HG03457 (cell line): ENCODE results near the gene BMAL1.
"Not testable (repeated sequence)": the region's sequence is repeated elsewhere in the genome, so short reads cannot be mapped to it uniquely, and the experiment has no call there.

Experiments used
- ATAC-seq: cut with Tn5 transposase; IDR thresholded peaks from one replicate; pipeline ENCODE4 v1.9.1; 2021; ENCODE audit warnings: moderate number of reproducible peaks; ENCODE audit not compliant: unreplicated experiment

The BMAL1 gene

GRCh38 chr11:13277768-13278608, at the start of gene BMAL1:
TSS of gene BMAL1 (plus strand) at chr11:13277790. CDS start at chr11:13354309, 76,519 bp downstream.
- ATAC-seq: peak; percentile 22

- ATAC-seq: no peak
These were observed 49.0 kb upstream of the BMAL1 start for GRCh38 chr11:13228572-13228971.

GRCh38 chr11:13229136-13229535, 48.5 kb upstream of the BMAL1 start:
- no peak for ATAC-seq

- no peak for ATAC-seq
These were observed 47.8 kb upstream of the BMAL1 start for GRCh38 chr11:13229711-13230318.

GRCh38 chr11:13233173-13233745, 44.3 kb upstream of the BMAL1 start:
- ATAC-seq: no peak

- ATAC-seq: no peak
These were observed 41.7 kb upstream of the BMAL1 start for GRCh38 chr11:13235895-13236294.

GRCh38 chr11:13236626-13237025, 41.0 kb upstream of the BMAL1 start:
- no peak for ATAC-seq

- no peak for ATAC-seq
These were observed 39.8 kb upstream of the BMAL1 start for GRCh38 chr11:13237761-13238160.

- no peak for ATAC-seq
These were observed 38.6 kb upstream of the BMAL1 start for GRCh38 chr11:13238879-13239514.

GRCh38 chr11:13242564-13242963, 35.0 kb upstream of the BMAL1 start:
- no peak for ATAC-seq

- no peak for ATAC-seq
These were observed 29.8 kb upstream of the BMAL1 start for GRCh38 chr11:13247606-13248296.

GRCh38 chr11:13249177-13249576, 28.4 kb upstream of the BMAL1 start:
- no peak for ATAC-seq

- no peak for ATAC-seq
These were observed 27.6 kb upstream of the BMAL1 start for GRCh38 chr11:13249992-13250391.

GRCh38 chr11:13251966-13252365, 25.6 kb upstream of the BMAL1 start:
- ATAC-seq: no peak

- no peak for ATAC-seq
These were observed 25.2 kb upstream of the BMAL1 start for GRCh38 chr11:13252438-13252837.

GRCh38 chr11:13256216-13256615, 21.4 kb upstream of the BMAL1 start:
- ATAC-seq: no peak

GRCh38 chr11:13258061-13258460, 19.5 kb upstream of the BMAL1 start:
- not testable (repeated sequence) for ATAC-seq

GRCh38 chr11:13258855-13259254, 18.7 kb upstream of the BMAL1 start:
- ATAC-seq: no peak

GRCh38 chr11:13259374-13259773, 18.2 kb upstream of the BMAL1 start:
- ATAC-seq: no peak

GRCh38 chr11:13260201-13260962, 17.2 kb upstream of the BMAL1 start:
- no peak for ATAC-seq
